Right lobe of liver (tissue), 4 donors: ENCODE results near the gene LPAR1.

ENCODE experiments used
- CTCF ChIP-seq, 4 donors: fragments of 200-600 bp in 3 of 4; fragments of 450-650 bp in 1 of 4; IDR thresholded peaks; one replicate each; pipeline versions ENCODE4 v1.5.1 to v1.8.0; 2016 to 2022; ENCODE audit warnings: antibody characterized with exemption in 4 of 4, mild to moderate bottlenecking in 2 of 4
- POLR2A ChIP-seq: fragments of 450-650 bp; IDR thresholded peaks from one replicate; pipeline ENCODE4 v1.6.1; 2017; ENCODE audit warnings: antibody characterized with exemption, mild to moderate bottlenecking
- donor health status: DM: no; HTN: no; CAD: no.
- donor health status: DM: no; HTN: no; CAD: no.
- donor health status: DM: no; HTN: yes; CAD: no.

- no peak for TF ChIP-seq CTCF (IDR thresholded peaks at IDR 0.05)
- TF ChIP-seq POLR2A = no peak
Observed at GRCh38 chr9:110864011-110864410, 174.3 kb downstream of the LPAR1 start.
